GM18498 (cell line): ENCODE measurements around the gene VPS13C.

Source experiments
- ATAC-seq: cut with Tn5 transposase; IDR thresholded peaks from one replicate; pipeline ENCODE4 v1.9.1; 2021; ENCODE audit warnings: mild to moderate bottlenecking, moderate library complexity; ENCODE audit not compliant: unreplicated experiment

VPS13C gene, protein sequence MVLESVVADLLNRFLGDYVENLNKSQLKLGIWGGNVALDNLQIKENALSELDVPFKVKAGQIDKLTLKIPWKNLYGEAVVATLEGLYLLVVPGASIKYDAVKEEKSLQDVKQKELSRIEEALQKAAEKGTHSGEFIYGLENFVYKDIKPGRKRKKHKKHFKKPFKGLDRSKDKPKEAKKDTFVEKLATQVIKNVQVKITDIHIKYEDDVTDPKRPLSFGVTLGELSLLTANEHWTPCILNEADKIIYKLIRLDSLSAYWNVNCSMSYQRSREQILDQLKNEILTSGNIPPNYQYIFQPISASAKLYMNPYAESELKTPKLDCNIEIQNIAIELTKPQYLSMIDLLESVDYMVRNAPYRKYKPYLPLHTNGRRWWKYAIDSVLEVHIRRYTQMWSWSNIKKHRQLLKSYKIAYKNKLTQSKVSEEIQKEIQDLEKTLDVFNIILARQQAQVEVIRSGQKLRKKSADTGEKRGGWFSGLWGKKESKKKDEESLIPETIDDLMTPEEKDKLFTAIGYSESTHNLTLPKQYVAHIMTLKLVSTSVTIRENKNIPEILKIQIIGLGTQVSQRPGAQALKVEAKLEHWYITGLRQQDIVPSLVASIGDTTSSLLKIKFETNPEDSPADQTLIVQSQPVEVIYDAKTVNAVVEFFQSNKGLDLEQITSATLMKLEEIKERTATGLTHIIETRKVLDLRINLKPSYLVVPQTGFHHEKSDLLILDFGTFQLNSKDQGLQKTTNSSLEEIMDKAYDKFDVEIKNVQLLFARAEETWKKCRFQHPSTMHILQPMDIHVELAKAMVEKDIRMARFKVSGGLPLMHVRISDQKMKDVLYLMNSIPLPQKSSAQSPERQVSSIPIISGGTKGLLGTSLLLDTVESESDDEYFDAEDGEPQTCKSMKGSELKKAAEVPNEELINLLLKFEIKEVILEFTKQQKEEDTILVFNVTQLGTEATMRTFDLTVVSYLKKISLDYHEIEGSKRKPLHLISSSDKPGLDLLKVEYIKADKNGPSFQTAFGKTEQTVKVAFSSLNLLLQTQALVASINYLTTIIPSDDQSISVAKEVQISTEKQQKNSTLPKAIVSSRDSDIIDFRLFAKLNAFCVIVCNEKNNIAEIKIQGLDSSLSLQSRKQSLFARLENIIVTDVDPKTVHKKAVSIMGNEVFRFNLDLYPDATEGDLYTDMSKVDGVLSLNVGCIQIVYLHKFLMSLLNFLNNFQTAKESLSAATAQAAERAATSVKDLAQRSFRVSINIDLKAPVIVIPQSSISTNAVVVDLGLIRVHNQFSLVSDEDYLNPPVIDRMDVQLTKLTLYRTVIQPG (N-terminal part only)

DNA sequence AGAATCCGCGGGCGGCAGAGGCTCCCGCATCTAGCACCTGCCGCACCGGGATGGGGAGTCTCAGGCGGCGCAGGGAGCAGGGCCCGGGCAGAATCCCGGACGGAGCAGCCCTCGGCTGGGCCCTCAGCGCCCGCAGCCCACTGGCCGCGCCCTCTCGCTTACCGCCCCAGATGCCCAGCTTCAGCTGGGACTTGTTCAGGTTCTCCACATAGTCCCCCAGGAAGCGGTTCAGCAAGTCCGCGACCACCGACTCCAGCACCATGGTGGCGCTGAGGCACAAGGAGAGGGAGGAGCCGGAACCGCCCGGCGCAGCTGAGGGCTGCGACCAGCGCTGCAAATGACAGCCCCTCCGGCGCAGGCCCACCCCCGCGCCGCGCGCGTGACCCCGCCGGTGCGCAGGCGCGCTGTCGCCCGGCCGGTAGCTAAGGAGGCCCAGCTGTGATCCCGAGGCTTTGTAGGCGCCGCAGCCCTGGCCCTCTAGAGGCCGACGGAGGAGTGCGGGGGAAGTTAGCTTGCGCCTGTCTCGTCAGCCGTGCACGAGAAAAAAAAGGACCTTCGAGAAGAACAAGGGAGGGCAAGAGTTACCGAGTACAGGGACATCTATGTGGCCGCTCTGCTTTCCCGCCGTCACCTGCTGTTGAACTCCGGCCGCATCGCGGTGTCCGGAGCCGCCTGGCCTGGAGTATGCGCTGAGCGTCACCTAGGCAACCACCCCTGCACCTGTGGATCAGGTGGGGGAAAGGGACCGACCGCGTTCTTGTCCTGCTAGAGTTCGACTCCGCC, at the start of gene VPS13C:
Gene VPS13C, minus strand, starts transcription at position 335 of the 783 bp plus-strand sequence. Its CDS starts 73 bp downstream, at position 262.
- ATAC-seq: peak; percentile 87

DNA sequence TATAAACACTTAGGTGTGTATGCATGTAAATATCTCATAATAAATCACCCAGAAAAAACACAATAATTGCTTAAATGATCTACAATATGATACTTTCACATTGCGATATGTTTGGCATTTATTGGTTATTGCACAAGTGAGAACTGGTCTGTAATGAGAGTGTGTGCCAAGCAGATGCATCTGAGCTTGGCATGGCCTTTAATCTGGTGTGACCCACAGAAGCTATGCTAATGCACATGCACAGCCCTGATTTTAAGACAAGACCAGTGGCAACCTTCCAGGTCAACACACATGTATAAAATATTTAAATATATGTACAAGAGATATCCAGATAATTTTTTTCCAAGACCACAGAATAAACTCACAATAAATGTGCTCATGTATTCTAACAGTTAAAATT, 49.2 kb upstream of the VPS13C start:
- no peak for ATAC-seq

DNA sequence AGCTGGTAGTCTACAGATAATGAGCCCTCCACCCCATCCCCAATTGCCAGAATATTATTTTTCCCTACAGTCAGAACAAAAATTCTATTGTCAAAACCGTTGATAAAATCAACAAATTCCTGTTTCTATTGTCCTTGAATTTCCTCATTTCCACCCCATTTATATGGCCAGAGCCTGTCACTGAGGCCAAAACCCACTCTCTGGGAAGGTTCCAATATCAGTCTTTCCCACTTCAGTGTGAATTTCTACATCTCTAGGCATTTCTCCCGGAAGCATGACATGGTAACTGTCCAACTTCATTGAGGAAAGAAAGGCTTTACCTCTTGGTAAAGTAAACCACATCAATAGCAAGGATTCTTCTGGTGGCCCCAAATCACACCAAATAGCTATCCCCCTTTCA, 48.2 kb upstream of the VPS13C start:
- ATAC-seq: no peak

DNA sequence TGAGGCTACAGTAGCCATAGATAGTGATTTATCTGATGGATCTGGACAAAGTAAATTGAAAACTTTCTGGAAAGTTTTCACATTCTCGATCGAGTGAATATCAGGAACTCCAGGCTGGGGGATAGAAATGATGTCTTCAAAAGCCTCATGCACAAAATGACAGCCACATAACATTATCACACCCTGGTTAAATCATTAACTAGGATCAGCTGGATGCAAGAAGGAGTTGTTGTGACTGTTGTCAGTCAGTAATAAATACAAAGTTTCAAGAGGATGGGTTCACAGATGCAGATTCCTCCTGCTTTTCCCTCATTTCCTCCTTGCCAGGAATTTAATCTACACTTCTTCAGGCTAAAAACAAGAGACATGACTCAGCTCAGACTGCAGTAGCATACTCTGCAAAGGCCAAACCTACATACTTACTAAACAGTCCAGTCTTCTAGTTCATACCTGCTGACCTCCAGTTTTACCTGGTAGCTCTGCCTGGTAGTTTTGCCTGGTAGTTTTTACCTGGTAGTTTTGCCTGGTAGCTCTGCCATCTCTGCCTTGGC, 47.4 kb upstream of the VPS13C start:
- no peak for ATAC-seq

DNA sequence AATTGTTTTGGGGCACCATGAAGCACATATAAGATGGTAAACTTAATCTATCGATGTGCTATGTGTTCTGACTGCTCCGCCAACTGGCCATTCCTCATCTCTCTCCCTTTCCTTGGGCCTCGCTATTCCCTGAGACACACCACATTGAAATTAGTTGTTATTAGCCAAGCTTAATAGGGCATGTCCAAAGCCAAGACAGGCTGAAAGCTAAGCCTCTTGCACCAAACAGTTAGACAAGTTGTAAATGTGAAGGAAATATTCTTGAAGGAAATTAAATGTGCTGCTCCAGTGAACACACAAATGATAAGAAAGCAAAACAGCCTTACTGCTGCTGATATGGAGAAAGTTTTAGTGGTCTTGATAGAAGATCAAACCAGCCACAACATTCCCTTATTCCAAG, 45.8 kb upstream of the VPS13C start:
- no peak for ATAC-seq

DNA sequence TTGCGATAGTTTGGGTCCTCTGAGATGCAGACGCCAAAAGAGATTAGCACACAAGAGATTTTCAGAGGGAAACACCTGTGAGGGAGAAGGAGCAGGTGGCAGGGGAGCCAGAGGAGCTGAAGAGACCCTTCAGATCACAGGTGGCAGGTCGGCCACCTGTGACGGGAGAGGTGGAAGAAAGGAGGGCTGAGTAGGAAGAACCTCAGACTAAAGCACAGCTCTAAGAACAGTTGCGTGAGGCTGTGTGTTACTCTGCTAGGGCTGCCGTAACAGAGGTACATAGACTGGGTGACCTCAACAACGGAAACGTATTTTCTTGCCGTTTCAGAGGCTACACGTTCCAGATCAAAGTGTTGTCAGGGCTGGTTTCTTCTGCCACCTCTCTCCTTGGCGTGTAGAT, 45.0 kb upstream of the VPS13C start:
- ATAC-seq: no peak

DNA sequence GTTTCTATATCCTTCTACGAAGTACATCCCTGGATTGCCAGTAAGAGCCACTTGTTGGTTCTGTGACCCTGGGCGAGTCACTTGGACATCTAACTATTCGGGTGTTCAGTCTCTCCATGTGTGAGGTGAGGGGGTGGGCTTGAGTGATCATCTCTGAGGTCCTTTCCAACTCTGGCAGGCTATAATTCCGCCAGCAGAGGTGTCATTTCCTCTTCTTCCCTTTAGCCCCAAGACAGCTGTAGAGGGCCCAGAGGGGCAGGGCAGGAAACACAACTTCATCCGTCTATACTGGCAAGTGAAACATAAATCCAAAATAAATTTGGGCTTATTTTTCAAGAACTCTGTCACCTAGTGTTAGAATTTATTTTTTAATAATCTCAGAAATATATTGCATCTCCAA, 44.6 kb upstream of the VPS13C start:
- no peak for ATAC-seq

DNA sequence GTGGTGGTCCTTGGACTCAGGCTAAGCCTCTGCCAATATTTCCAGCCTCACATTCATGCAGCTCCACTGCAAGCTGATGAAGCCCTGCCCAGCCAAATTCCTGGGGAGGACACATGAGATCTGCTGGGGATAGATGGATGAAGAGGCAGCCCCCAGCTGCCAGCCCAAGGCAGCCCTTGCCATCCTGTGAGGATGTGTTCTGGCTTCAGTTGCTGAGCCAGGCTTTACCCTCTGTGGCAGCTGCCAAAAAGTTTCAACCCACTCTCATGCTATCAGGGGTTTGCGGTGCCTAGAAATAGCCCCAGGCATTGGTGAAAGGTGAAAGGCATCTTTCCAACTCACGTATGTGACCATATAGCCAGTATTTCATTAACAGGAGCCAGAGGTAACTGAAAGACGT, 44.2 kb upstream of the VPS13C start:
- ATAC-seq: no peak

DNA sequence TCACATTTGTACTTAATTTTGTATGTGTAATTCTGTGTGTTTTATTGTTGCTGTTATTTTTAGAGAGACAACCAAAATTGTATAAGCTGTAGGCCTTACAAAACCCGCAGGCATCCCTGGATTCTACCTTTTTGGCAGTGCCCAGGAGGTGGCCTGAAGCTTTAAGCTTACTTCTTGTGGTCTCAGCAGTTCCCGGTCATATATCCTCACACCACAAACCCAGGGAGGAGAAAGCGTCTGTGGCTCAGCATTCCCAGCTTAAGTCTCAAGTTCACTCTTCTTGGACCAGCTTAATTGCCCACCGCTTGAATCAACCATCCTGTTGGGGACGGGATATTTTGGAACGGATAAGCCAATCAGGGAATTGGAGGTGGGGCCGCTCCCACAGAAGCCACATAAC, 43.2 kb upstream of the VPS13C start:
- no peak for ATAC-seq

DNA sequence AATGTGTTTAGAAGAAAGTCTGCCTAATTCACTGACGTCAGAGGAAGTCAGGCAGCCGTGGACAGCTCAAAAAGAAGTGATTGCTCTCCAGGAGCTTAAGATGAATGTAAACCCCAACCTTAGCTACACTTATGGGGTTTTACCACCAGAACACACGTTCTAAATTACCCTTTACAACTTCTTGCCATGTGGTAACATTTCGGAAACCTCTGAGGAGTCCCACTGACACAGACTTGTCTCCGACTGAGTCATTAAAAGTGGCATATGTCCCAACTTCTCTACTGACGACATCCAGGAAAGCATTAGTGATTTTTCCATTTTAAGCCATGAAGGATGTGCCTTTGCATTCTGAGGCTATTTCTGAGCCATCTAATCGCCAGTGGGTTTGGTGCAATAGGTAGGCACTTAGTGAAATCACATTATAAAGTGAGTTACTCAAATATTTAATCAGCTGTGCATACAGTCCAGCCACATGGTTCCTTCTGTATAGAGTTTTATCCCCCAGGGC, 38.9 kb upstream of the VPS13C start:
- no peak for ATAC-seq

DNA sequence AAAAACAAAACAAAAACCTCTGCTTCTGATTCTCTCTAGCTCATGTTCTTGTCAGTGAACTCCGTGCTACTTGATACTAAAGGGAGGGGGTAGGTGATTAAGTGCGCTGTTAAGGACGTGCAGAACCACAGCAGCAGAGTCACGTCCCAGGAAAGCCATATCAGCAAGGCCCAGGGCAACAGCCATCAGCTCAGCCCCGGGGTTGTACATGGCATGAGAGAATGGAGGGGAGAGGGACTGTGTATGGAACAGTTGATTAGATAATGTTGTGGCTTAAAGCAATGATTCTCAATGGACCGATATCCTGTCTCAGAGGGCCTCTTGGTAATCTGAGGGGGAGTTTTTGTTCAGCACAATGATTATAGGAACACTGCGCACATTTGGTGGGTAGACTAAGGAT, 34.1 kb upstream of the VPS13C start:
- no peak for ATAC-seq

DNA sequence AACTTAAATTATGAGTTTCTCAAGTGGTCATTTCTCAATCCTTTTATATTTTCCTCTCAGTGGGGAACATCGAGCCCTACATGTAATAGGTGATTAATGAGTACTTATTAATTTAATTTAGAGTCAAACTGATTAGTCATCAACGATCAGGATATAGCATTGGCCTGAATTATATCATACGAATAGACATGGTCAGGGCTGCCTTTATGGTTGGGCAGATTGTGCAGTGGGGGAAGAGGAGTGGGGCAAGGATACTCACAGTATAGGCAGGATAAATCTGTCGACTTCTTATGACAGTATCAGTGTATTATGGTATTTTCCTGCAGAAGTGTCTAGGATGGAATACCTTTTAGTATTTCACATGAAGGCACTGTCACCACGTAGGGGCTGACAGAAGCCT, 33.6 kb upstream of the VPS13C start:
- no peak for ATAC-seq

DNA sequence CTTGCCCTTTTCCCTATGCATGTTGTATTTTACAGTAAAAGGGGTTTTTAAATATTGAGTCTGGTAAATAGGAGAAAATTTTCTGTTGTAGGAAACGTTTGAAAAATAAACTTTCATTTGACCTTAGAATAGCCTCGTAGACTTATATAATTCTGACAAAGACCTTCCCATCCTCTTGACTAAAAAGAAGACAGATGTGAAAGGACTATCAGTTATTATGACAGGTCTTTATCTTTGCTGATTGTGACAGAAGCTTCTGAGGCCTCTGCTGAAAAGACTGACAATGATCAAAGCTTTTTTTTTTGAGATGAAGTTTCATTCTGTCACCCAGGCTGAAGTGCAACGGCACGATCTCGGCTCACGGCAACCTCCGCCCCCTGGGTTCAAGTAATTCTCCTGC, 30.7 kb upstream of the VPS13C start:
- no peak for ATAC-seq

DNA sequence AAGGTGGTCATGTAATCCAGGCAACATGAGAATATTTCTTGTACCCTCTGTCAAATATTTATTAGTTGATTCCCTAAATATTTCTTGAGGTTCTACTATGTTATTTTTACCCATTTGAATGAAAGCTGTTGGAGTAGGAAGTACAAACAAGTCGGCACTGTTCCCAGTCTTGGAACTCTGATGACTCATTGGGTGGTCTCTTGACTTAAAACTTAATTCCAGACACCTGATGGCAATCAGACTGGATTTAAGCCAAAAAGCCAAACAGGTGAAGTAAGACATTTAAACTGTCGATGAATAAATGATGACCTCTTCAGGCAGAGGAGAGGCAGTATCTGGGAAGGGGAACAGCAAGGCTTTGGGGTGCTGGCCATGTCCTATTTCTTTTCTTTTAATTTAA, 29.4 kb upstream of the VPS13C start:
- no peak for ATAC-seq

DNA sequence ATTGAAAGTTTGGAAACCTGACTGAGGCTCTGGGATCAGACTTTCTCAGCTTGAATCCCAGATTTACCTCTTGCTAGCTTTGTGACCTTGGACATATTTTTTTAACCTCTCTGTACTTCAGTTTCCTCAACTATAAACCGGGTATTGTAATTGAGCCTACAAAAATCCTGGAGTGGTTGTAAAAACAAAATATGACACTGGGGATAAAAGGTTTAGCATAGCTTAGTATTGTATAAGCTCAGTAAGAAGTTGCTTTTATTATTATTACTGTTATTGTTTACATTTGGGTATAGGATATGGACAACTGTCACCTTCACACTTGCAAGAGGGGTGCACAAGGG, 28.1 kb upstream of the VPS13C start:
- ATAC-seq: no peak

DNA sequence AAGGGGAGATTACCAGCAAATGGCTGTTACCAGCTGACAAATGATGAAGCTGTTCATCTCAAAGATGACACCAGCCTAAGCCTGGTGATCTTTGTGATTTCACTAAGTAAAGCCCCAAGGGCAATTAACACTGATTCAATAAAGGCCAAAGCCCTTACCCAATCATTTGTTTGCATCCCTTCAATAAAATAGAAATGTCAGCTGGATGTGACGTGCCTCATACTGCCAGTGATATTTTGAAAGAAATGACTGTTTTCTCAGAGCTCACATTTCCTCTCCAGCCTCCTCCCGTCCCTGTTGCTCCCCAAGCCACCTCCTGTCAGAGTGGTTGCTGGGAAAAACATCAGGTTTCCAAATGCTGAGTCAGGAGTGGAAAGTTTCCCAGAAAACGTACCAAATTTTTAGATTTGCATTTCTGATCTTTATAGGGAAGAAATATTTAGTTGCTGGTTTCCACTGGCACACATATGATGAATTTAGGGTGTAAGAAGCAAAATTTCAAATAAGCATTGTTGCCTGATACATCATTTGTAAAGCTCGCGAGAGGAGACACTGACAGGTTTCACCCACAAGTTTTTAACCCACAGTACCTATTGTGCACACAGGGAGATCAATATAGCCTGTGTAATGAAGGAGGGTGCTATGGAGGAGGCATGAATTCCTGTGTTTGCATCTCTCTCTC, 27.6 kb upstream of the VPS13C start:
- no peak for ATAC-seq

DNA sequence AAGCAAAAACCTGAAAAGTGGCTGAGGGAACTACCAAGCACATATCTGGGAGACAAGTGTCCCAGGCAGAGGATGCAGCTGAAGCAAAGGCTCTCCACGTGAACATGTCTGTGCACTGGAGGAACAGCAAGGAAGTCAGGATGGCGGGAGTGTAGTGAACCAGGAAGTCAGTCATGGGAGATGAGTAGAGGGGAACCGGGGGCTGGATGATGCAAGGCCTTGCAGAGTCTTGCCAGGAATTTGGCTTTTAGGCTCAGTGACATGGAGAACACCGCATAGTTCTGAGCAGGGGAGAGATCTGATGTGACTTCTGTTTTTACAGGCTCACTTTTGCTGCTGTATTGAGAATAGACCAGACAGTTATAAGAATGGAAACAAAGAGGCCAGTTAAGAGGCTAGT, 25.5 kb upstream of the VPS13C start:
- no peak for ATAC-seq

DNA sequence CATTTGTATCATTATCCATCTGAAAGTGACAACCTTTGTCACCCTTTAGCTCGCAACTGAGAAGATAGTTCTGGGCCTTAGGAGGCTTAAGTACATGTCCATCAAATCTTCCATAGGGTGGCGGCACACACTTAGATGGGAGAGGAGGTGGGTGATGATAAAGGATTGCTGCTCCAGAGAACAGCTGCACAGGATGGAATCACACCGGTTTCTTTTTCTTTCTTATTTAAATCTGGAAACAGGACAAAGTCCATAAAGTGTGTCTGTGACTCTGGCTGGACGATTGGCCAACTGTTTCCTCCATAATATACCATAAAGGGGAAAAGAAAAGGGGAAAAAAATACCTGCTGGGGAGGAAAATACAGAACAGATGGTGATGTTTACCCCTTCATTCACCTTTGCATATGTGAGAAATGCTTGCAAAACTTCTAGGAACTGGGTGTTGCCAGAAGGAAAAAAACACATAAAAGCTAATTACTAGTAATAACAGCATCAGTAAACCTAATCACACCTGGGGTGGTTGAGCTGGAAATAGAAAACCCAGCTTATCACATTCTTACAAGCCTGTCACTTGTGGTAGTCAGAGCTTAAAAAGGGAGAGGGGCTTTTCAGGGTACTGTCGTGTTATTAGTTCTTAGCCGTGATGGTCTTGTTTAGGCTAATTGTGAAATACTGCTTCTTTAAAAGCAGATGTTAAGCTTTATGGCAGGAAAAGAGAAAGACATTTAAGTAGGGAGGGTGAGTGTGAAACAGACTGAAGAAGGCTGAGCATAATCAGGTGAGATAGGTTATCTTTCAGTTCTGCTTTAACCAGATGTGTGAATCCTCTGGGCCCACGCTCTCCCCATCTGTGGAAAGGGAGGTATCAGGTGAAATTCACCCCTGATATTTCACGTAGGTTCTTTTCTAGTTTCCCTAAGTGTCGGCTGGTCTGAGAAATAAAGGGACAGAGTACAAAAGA, 23.2 kb upstream of the VPS13C start:
- ATAC-seq: no peak
